HG02798 (cell line): ENCODE measurements around the gene ABCD4.
"Not testable (repeated sequence)": the region's sequence is repeated elsewhere in the genome, so short reads cannot be mapped to it uniquely, and the experiment has no call there.

ENCODE experiments used
- ATAC-seq: cut with Tn5 transposase; IDR thresholded peaks from one replicate; pipeline ENCODE4 v1.9.1; 2021; ENCODE audit warnings: mild to moderate bottlenecking; ENCODE audit not compliant: unreplicated experiment, poor library complexity

ABCD4 gene

GRCh38 chr14:74308695-74309094, 6.0 kb upstream of the ABCD4 start:
- no peak for ATAC-seq

DNA sequence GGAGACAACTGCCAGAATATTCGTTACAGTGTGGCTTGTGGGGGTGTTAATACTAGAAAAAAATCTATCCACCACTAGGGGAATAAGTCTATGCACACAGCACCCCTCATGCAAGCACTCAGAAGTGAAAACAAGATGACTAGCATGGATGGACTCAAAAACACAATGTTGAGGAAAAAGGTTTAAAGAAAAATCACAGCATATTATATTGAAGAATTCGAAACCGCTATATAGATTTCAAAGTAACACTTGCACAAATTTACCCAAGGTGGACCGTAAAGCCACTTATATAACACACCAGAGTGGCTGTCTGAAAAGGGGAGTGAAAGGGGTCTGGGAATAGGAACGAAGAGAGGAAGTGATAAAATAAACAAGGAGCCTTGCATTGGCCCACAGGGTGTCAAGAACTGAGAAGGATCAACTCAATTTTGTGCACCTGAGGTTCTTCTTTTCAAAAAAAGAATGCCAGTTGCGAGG, 544 bp downstream of the ABCD4 start:
- no peak for ATAC-seq

DNA sequence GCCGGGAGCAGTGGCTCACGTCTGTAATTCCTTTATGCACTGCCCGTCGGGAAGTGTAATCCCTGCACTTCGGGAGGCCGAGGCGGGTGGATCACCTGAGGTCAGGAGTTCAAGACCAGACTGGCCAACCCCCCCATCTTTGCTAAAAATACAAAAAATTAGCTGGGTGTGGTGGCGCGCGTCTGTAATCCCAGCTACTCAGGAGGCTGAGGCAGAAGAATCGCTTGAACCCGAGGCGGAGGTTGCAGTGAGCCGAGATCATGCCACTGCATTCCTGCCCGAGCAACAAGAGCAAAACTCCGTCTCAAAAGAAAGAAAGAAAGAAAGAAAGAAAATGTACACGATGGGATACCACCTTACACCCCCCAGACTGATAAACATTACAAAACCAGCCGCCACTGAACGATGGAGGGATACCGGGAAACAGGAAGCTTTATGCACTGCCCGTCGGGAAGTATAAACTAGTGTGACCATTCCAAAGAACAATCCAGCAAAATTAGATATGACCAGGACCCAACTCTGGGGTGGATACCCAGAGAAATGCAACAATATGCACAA, 1.1 kb downstream of the ABCD4 start:
- no peak for ATAC-seq

DNA sequence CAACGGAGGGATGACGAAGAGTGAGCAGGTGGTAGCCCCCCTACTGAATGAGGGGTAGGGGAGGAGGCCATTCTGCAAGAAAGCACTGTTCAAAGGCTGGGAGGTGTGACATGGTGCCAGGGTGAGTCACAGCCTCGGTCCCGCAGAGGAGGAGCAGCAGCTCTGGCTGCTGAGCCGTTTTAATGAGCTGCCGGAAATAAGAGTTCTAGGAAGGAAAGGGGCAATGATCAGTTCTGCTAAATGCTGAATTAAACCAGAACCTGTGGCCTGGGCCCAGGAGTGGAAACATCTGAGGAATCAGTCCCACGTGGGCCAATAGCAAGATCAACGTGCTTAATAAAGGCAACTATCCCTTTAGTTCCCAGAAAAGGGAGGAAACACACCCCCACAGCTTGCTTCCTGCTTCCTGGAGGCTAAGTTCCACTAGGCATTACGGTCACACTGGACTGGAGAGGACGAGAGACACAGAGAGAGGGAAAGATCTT, 3.6 kb downstream of the ABCD4 start:
- no peak for ATAC-seq

- no peak for ATAC-seq
These were observed 4.7 kb downstream of the ABCD4 start for GRCh38 chr14:74297986-74298385.

DNA sequence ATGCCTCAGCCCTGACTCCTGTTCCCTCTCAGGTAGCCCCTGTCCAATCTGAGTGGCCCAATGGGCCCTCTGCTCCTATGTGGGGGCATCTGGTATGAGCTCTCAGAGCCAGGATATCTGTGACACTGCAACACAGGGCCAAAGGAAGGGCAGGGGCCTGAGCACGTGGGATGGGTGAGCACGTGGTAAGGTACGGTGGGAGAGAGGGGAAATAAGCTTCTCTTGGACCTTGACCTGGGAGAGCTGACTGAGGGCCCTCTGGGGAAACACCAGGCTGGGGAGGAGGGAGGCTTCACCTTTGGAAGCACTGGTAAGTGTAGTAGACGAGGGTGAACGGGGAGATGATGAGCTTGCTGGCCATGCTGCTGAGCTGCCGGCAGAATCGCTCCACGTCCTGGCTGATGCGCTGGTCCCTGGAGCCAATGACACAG, 6.7 kb downstream of the ABCD4 start:
- ATAC-seq: no peak

- ATAC-seq: no peak
These were observed 9.1 kb downstream of the ABCD4 start for GRCh38 chr14:74293606-74294005.

GRCh38 chr14:74292061-74292460, 10.7 kb downstream of the ABCD4 start:
- no peak for ATAC-seq

GRCh38 chr14:74290415-74290814, 12.3 kb downstream of the ABCD4 start:
- ATAC-seq: no peak

GRCh38 chr14:74289801-74290200, 12.9 kb downstream of the ABCD4 start:
- ATAC-seq: no peak

DNA sequence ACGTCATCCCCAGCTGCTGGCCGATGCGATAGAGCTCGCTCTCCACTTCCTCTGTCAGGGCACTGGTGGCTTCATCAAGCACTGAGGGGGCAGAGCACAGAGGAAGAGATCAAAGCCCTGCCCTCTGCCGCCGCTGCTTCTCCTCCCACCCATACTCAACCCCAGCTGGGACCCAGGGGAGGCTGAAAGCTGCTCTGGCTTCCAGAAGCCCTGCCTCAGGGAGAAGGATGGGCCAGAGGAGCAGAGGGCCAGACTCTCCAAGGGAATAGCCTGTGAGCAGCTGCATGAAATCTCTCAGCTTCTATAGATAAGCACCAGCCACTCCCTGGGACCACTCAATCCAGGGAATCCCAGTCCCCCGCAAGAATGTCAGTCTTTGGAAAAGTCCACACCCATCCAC, 16.0 kb downstream of the ABCD4 start:
- ATAC-seq: no peak

GRCh38 chr14:74281069-74281468, 21.7 kb downstream of the ABCD4 start:
- ATAC-seq: no peak

DNA sequence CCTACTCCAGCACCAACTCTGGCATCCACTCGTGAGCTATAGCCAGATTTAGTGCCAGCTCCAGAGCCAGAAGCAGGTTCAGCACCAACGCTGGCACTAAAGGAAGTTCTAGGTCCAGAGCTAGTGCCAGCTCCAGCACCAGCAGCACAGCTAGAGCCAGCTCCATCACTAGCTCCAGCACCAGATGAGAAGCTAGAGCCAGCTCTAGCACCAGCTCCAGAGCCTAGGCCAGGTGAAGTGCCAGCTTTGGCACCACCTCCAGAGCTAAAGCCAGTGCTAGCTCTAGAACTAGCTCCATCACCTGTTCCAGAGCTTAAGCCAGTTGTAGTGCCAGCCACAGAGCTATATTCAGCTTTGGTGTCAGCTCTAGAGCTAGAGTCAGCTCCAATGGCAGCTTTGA, 24.7 kb downstream of the ABCD4 start:
- no peak for ATAC-seq

DNA sequence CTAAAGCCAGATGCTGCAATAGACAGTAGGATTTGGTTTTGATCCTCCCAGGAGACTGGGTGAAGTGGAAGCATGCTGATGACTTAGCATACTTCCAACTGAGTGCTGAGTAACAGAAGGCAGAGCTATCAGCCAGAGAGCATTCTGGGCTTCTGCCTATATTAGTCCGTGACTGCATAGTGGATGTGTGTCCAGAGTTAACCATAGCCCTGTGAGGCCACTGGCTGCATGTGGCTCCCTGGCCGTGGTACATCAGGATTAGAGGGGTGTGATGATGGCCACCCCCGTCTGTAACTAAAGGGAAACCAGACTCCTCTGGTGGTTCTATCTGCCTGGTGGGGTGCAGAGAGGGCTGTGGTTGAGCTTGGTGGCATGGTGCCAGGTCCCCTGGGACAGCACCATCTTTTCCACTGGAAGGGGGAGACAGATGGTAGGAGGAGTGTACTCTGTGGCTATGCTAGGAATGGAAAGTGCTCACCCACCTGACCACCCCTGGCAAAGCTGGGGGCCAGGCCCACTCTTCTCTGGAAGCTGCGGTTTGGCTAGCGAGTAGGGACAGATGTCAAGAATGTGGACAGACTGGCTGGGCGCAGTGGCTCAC, 27.4 kb downstream of the ABCD4 start:
- ATAC-seq: no peak

GRCh38 chr14:74271365-74271764, 31.4 kb downstream of the ABCD4 start:
- no peak for ATAC-seq

DNA sequence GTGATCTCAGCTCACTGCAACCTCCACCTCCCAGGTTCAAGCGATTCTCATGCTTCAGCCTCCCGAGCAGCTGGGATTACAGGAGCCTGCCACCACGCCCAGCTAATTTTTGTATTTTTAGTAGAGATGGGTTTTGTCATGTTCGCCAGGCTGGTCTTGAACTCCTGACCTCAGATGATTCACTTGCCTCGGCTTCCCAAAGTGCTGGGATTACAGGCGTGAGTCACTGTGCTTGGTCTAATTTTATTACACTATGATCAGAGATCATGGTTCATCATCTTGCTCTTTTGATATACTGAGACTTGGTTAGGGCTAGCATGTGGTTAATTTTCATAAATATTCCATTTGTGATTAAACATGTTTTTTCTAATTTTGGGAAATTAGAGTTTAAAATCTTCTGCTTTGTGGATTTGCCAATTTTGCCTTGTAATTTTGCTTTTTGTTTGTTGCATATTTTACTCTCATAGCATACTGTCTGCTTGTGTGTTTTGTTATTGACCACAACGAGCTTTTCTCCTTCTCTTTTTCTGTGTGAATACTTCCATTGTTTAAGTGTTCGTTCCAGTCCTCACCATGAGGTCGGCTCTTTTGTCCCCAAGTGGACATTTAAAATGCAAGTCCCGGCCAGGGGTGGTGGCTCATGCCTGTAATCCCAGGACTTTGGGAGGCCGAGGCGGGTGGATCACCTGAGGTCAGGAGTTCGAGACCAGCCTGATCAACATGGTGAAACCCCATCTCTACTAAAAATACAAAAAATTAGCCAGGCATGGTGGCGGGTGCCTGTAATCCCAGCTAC, 32.2 kb downstream of the ABCD4 start:
- ATAC-seq: not testable (repeated sequence)

- ATAC-seq: no peak
These were observed 35.1 kb downstream of the ABCD4 start for GRCh38 chr14:74267588-74267987.

- no peak for ATAC-seq
These were observed 37.3 kb downstream of the ABCD4 start for GRCh38 chr14:74265301-74265965.

DNA sequence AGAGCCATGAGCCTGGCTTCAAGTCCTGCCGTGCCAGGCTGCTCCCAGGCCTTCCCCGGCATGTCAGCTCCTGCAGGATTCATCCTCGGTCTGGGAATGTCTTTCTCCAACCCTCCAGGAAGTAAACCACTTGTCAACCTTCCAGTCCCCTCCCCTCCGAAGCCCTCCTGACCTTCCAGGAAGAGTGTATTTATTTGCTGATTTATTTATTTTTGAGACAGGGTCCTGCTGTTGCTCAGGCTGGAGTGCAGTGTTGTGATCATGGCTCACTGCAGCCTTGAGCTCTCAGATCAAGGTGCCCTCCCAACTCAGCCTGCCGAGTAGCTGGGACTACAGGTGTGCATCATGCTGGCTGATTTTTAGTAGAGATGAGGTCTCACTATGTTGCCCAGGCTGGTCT, 38.8 kb downstream of the ABCD4 start:
- no peak for ATAC-seq

- no peak for ATAC-seq
These were observed 39.6 kb downstream of the ABCD4 start for GRCh38 chr14:74263181-74263580.

GRCh38 chr14:74262076-74262475, 40.7 kb downstream of the ABCD4 start:
- no peak for ATAC-seq
